HUES64 (cell line): ENCODE data around the gene CHMP3. TPM values are rescaled to one million over a fixed set of nuclear protein-coding genes. Genes with fewer than 3 reads are reported as not detected.
"Not testable (repeated sequence)": the region's sequence is repeated elsewhere in the genome, so short reads cannot be mapped to it uniquely, and the experiment has no call there.

ENCODE experiments used
- H3K27ac ChIP-seq: 2 replicates; pipeline ENCODE4 v1.7.0; 2013; ENCODE audit warnings: low read depth, low read length, inconsistent platforms
- H3K27me3 ChIP-seq: 2 replicates; pipeline ENCODE4 v1.6.1; 2013; ENCODE audit warnings: mild to moderate bottlenecking, low read length; ENCODE audit not compliant: insufficient read depth
- H3K36me3 ChIP-seq: 2 replicates; pipeline ENCODE4 v1.6.1; 2013; ENCODE audit warnings: mild to moderate bottlenecking, low read length; ENCODE audit not compliant: insufficient read depth
- H3K4me1 ChIP-seq: 2 replicates; pipeline ENCODE4 v1.6.1; 2013; ENCODE audit warnings: mild to moderate bottlenecking, low read length, moderate library complexity; ENCODE audit not compliant: insufficient read depth
- H3K4me3 ChIP-seq: 2 replicates; pipeline ENCODE4 v1.5.1; 2013; ENCODE audit warnings: mild to moderate bottlenecking, low read length, moderate library complexity
- H3K9ac ChIP-seq: 2 replicates; pipeline ENCODE4 v1.6.1; 2013; ENCODE audit warnings: mild to moderate bottlenecking, low read depth, low read length
- H3K9me3 ChIP-seq: 2 replicates; pipeline ENCODE4 v1.6.1; 2013; ENCODE audit warnings: low read depth, low read length; ENCODE audit not compliant: insufficient read depth
- WGBS: fragments of 150-250, 120-280 bp; methylation state at CpG from one replicate; pipeline ENCODE4 v1.1.7; 2013; ENCODE audit warnings: missing lambda C conversion rate; 5-methylcytosine and 5-hydroxymethylcytosine counted together
- polyA plus RNA-seq, 2 experiments: library from polyadenylated mRNA; stranded (reverse); fragments of 50-300 nt; gene quantifications; one replicate each; pipeline ENCODE4 v1.2.3, GENCODE V29; 2013

The CHMP3 gene
- 22.3 TPM for polyA plus RNA-seq (2013, experiment 1 of 2)
- polyA plus RNA-seq (2013, experiment 2 of 2): 32.3 TPM

- Histone ChIP-seq H3K9me3 (peaks cover 4% of the 10 kb centered on the region; the same call in 1 of the 2 replicates), H3K4me3 (peak within 1 kb of the TSS; percentile 88), H3K9ac (peak within 1 kb of the TSS; percentile 97), H3K27me3 (peaks cover 6% of the 10 kb centered on the region), H3K36me3 (no peaks in the 10 kb centered on the region), H3K27ac (peak within 1 kb of the TSS; percentile 97), H3K4me1 (0 out of 2 replicates have a peak, but pooled peaks cover 4% of the 10 kb centered on the region)
- 2% methylated on average over 55 of the region's 57 CpGs for WGBS
Measured at GRCh38 chr2:86562922-86563649, at the start of gene CHMP3. CHMP3 (minus strand) TSS chr2:86563443; CDS start chr2:86563348, 95 bp downstream.

GRCh38 chr2:86610871-86611270 lies 47.6 kb upstream of the CHMP3 start:
- no peaks in the 10 kb centered on the region for H3K4me1 ChIP-seq
- peaks cover 14% of the 10 kb centered on the region; the same call in 1 of the 2 replicates for H3K36me3 ChIP-seq
- no peak overlapping the region for H3K9ac ChIP-seq
- no peaks in the 10 kb centered on the region for H3K27me3 ChIP-seq
- H3K4me3 ChIP-seq: no peak overlapping the region
- no peak overlapping the region for H3K27ac ChIP-seq
- 100% methylated on average over 1 of the region's 1 CpG for WGBS
- H3K9me3 ChIP-seq: no peaks in the 10 kb centered on the region

- Histone ChIP-seq H3K36me3 (peaks cover 22% of the 10 kb centered on the region), H3K27ac (no peak overlapping the region), H3K4me1 (no peaks in the 10 kb centered on the region), H3K9me3 (no peaks in the 10 kb centered on the region), H3K4me3 (no peak overlapping the region), H3K9ac (no peak overlapping the region), H3K27me3 (no peaks in the 10 kb centered on the region)
- 95% methylated on average over 2 of the region's 2 CpGs for WGBS
Measured at GRCh38 chr2:86608832-86609410, 45.7 kb upstream of the CHMP3 start.

- Histone ChIP-seq H3K4me1 (no peaks in the 10 kb centered on the region), H3K9ac (no peak overlapping the region), H3K27ac (no peak overlapping the region), H3K9me3 (no peaks in the 10 kb centered on the region), H3K36me3 (peaks cover 15% of the 10 kb centered on the region), H3K4me3 (no peak overlapping the region), H3K27me3 (no peaks in the 10 kb centered on the region)
- WGBS: 96% methylated on average over 4 of the region's 4 CpGs
Measured at GRCh38 chr2:86603905-86604304, 40.7 kb upstream of the CHMP3 start.

- Histone ChIP-seq H3K9ac (no peak overlapping the region), H3K27me3 (no peaks in the 10 kb centered on the region), H3K9me3 (no peaks in the 10 kb centered on the region), H3K4me1 (no peaks in the 10 kb centered on the region), H3K36me3 (0 out of 2 replicates have a peak, but pooled peaks cover under 1% of the 10 kb centered on the region), H3K27ac (no peak overlapping the region), H3K4me3 (no peak overlapping the region)
- 92% methylated on average over 2 of the region's 2 CpGs for WGBS
Measured at GRCh38 chr2:86598966-86599365, 35.7 kb upstream of the CHMP3 start.

- whole genome bisulfite sequencing: 69% methylated on average over 2 of the region's 2 CpGs
- no peaks in the 10 kb centered on the region for H3K36me3 ChIP-seq
Measured at GRCh38 chr2:86596118-86596517, 32.9 kb upstream of the CHMP3 start.

GRCh38 chr2:86593266-86593665 lies 30.0 kb upstream of the CHMP3 start:
- H3K9me3 ChIP-seq: no peaks in the 10 kb centered on the region
- H3K27ac ChIP-seq: no peak overlapping the region
- H3K27me3 ChIP-seq: 0 out of 2 replicates have a peak, but pooled peaks cover 2% of the 10 kb centered on the region
- no peak overlapping the region for H3K9ac ChIP-seq
- H3K4me3 ChIP-seq: no peak overlapping the region
- no peaks in the 10 kb centered on the region for H3K4me1 ChIP-seq
- WGBS: 98% methylated on average over 2 of the region's 2 CpGs
- H3K36me3 ChIP-seq: no peaks in the 10 kb centered on the region

More at GRCh38 chr2:86596118-86596517, 32.9 kb upstream of the CHMP3 start:
- Histone ChIP-seq H3K9me3 (no peaks in the 10 kb centered on the region), H3K27ac (no peak overlapping the region), H3K4me3 (no peak overlapping the region), H3K9ac (no peak overlapping the region), H3K27me3 (0 out of 2 replicates have a peak, but pooled peaks cover 2% of the 10 kb centered on the region), H3K4me1 (no peaks in the 10 kb centered on the region)

GRCh38 chr2:86592547-86593230 lies 29.4 kb upstream of the CHMP3 start:
- Histone ChIP-seq H3K27ac (no peak overlapping the region), H3K9ac (no peak overlapping the region), H3K4me1 (no peaks in the 10 kb centered on the region), H3K36me3 (no peaks in the 10 kb centered on the region), H3K27me3 (0 out of 2 replicates have a peak, but pooled peaks cover 2% of the 10 kb centered on the region), H3K9me3 (no peaks in the 10 kb centered on the region), H3K4me3 (no peak overlapping the region)
- 84% methylated on average over 3 of the region's 3 CpGs for WGBS

GRCh38 chr2:86589701-86590100 lies 26.5 kb upstream of the CHMP3 start:
- WGBS: 94% methylated on average over 5 of the region's 5 CpGs
- not testable (repeated sequence) for H3K9me3 ChIP-seq, H3K27me3 ChIP-seq, H3K9ac ChIP-seq, H3K4me1 ChIP-seq, H3K27ac ChIP-seq, H3K4me3 ChIP-seq, H3K36me3 ChIP-seq

GRCh38 chr2:86584151-86584913 lies 21.1 kb upstream of the CHMP3 start:
- H3K9ac ChIP-seq: no peak overlapping the region
- WGBS: 91% methylated on average over 1 of the region's 2 CpGs
- no peak overlapping the region for H3K27ac ChIP-seq
- no peaks in the 10 kb centered on the region for H3K27me3 ChIP-seq
- H3K4me1 ChIP-seq: no peaks in the 10 kb centered on the region
- no peaks in the 10 kb centered on the region for H3K36me3 ChIP-seq
- H3K4me3 ChIP-seq: no peak overlapping the region
- H3K9me3 ChIP-seq: no peaks in the 10 kb centered on the region
